ENCODE data around the gene PPIF.

DNA sequence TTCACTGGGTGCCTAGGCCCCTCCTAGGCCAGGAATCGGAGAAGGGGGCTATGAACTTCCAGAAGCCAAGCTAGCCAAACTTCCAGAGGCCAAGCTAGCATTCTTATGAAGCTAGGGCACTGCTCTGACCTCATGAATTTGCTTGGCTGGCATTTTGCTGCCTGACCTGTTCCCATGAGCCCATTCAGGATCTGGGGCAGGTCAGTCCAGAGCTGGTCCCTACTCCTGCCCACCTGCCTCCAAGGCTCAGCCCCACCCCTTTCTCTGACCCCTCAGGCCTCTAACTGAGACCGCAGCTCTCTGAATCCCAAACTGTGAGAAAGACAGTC lies 1.3 kb upstream of the PPIF start:
- TF ChIP-seq, protein P1, sequence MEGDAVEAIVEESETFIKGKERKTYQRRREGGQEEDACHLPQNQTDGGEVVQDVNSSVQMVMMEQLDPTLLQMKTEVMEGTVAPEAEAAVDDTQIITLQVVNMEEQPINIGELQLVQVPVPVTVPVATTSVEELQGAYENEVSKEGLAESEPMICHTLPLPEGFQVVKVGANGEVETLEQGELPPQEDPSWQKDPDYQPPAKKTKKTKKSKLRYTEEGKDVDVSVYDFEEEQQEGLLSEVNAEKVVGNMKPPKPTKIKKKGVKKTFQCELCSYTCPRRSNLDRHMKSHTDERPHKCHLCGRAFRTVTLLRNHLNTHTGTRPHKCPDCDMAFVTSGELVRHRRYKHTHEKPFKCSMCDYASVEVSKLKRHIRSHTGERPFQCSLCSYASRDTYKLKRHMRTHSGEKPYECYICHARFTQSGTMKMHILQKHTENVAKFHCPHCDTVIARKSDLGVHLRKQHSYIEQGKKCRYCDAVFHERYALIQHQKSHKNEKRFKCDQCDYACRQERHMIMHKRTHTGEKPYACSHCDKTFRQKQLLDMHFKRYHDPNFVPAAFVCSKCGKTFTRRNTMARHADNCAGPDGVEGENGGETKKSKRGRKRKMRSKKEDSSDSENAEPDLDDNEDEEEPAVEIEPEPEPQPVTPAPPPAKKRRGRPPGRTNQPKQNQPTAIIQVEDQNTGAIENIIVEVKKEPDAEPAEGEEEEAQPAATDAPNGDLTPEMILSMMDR (IDR thresholded peaks at IDR 0.05): no peak
- TF ChIP-seq EZH2 (IDR thresholded peaks at IDR 0.05): no peak

Data from neural progenitor cell (in vitro differentiated cells).